NCI-H187 treated with DMSO at 0.1 percent for 48 hours (cell line): ENCODE measurements around the gene ZNF768.
"Not testable (repeated sequence)": the region's sequence is repeated elsewhere in the genome, so short reads cannot be mapped to it uniquely, and the experiment has no call there.

ENCODE experiments used
- DNase-seq: peaks from one replicate; lab custom pipeline; 2025; lab: John Stamatoyannopoulos, UW

Gene ZNF768

DNA sequence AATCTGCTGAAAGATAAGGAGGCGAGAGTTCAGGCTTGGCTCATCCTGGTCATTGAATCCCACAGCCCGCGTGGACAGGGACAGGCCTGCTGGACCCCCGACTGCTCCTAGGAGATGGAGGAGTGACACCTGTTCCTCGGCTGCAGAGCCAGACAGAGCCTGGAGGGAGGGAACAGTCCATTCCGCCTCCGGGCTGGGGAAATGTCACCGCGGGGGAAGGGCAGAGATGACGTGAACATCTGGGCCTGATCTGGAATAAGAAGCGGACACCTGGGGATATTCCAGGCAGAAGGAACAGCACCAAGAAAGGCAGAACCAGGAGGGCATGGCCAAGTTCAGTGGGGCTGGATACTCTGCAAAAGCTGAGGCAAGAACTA lies 6.8 kb upstream of the ZNF768 start:
- no peak for DNase-seq

GRCh38 chr16:30532285-30533145 lies 6.1 kb upstream of the ZNF768 start:
- DNase-seq: no peak

GRCh38 chr16:30530163-30531037 lies 4.0 kb upstream of the ZNF768 start:
- no peak for DNase-seq

DNA sequence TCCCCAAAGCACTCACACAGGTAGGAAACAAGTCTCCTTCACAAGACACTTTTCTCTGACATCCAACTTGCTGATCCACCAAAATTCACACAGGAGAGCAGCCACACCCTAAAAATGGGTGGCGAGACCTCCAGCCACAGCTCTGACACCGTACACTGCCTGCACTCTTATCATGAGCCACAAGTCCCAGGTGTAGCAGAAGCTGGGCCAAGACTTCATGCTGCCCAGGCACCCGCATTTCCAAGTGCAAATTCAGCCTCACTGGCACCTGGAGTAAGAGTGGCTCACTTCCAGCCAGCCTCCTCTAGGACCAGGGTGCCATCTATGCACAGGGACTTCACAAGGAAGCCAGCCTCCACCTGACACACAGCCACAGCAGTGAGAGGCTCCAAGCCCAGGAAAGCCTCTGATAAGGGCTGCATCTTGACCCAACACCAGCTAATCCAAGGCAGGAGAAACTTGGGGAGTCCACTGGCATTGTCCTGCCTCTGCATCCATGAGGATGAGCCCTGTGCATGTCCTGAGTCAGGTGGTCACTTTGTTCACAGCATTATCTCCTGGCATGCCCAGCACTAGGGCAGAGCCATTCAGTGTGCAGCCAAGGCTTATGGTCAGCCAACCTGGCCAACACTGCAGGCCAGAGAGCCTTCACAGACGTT lies 2.6 kb upstream of the ZNF768 start:
- DNase-seq: no peak

DNA sequence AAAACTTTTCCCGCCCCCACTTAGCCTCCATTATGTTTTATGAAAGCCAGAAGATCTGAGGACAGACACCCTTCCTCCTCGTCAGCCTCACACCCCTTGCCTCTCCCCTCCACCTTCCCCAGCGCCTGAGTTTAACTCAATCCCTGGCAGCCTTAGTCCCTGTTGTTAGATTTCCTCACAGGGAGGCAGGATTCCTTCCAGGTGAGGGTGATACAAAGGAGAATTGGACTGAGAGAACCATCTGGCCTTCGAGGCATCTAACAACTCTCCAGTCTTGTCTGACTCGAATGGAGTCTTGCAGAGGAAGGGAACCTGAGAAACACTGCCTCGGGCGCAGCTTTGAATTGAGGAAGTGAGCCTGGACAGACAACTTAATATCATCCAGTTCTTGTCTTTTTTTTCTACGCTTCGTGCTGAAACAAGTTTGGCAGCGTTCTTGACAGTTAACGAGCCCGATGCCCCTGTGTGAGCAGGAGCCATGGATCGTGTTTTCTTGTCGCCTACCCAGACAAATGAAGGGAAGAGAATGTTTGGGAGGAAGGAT lies 1.3 kb upstream of the ZNF768 start:
- DNase-seq: no peak

DNA sequence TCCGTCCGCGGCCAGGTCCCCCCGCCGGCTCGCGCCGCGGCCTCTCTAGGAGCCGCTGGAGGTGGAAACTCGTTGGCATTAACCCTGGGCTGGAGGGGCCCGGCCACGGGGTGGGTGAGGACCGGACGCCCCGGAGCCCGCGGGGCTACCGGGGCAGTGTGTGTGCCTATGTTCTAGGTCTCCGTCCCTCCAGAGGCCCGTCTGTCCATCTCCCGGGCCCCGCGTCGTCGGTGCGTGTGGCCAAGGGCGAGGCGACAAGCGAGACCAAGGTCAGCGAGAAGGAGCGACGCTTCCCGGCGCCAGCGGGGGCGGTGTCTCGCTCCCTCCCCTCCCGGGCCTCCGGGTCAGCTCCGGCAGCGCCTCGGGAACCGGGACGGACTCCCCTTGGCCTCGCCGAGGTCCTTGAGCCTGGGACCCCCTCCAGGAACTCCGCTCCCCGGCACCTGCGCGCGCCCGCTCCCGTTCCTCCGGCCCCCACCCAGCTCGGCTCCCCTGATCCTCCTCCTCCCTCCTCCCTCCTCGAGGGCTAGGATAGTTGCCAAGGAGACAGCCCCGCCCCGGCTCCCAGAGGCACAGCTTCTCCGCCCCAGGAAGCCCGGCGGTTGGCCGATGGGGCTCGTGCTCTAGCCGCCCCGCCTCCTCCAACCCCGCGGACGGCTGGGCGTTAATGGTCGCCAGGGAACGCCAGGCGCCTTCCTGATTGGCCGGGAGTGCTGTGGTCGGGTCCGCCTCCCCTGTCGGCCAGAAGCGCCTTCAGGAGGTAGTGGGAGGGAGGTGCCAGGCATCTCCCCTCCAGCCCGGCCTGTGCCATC lies 663 bp upstream of the ZNF768 start:
- peak; percentile 64 for DNase-seq

DNA sequence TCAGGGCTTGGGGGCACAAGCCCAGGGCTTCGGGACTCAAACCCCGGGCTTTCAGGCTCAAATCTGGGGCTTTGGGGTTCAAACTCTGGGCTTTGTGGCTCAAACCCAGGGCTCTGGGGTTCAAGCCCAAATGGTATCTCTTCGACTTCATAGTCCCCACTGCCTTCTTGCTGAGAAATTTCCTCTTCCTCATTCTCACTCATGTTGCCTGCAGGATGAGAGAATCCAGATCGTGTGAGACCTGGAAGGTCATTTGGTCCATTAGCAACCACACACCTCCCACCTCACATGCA lies 576 bp downstream of the ZNF768 start:
- DNase-seq: no peak

DNA sequence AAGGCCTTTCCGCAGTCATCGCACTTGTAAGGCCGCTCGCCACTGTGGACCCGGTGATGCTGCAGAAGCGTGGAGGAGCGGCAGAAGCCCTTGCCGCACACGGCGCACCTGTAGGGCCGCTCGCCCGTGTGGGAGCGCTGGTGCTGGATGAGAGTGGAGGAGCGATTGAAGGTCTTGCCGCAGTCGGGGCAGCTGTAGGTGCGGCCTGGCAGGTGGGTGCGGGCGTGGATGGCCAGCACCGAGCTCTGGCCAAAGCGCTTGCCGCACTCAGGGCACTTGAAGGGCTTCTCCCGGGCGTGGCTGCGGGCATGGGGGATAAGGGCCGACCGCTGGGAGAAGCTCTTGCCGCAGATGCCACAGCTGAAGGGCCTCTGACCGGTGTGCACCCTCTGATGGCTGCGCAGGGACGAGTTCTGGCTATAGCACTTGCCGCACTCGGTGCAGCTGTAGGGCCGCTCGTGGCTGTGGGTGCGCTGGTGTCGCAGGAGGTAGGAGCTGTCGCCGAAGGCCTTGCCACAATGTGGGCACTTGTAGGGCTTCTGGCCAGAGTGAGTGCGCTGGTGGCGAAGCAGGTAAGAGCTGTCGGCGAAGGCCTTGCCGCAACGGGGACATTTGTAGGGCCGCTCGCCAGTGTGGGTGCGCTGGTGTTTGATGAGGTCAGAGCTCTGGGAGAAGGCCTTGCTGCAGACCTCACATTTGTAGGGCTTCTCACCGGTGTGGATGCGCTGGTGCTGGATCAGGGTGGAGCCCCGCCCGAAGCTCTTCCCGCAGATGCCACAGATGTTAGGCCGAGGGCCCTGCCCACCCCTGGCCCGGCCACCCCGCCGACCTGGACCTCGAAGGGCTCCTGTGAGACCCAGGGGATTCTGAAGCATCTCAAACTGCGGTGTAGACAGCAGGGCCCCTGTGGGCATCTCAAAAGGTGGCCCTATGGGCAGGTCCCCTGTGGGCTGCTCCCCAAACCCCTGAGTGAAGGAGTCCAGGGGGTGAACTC lies 1.5 kb downstream of the ZNF768 start:
- DNase-seq: no peak

DNA sequence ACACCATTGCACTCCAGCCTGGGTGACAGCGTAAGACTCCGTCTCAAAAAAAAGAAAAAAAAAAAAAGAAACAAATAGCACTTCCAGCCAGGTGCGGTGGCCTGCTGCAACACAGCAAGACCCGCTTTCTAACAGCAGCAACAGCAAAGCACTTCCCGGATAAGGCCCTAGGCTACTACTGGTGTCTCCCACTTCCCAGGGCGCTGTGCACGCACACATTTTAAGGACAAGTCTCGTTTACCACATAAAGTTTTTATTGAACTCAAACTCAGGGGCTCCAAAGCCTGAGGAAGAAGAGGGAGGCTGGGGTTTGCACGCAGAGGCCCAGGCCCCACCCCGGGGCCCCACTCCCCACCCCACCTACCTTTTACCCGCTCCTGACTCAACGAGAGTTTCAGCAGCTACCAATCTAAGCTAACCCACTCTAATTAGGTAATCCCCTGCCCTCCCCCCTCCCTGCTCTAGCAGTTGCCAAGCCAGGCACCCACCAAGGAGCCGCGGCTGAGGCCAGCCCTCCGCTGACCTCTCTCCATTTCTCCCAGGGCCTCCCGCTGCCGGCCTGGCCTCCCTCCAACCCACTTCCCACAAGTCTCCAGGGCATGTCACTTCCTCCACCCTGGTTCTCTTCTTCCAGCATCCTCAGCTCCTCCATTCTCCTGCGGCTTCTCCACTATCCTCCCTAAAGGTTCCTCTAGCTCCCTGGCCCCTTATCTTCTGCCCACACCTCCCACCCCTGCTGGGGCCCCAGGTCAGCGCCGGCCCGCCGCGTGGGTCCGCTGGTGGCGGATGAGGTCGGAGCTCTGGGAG lies 2.4 kb downstream of the ZNF768 start:
- DNase-seq: no peak

GRCh38 chr16:30522702-30523463 lies 3.5 kb downstream of the ZNF768 start:
- DNase-seq: not testable (repeated sequence)

- no peak for DNase-seq
These were observed 4.3 kb downstream of the ZNF768 start for GRCh38 chr16:30521873-30522641.

DNA sequence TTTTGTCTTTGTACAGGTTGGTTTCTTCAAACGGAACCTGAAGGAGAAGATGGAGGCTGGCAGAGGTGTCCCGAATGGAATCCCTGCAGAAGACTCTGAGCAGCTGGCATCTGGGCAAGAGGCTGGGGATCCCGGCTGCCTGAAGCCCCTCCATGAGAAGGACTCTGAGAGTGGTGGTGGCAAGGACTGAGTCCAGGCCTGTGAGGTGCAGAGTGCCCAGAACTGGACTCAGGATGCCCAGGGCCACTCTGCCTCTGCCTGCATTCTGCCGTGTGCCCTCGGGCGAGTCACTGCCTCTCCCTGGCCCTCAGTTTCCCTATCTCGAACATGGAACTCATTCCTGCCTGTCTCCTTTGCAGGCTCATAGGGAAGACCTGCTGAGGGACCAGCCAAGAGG lies 4.9 kb downstream of the ZNF768 start:
- DNase-seq: no peak

DNA sequence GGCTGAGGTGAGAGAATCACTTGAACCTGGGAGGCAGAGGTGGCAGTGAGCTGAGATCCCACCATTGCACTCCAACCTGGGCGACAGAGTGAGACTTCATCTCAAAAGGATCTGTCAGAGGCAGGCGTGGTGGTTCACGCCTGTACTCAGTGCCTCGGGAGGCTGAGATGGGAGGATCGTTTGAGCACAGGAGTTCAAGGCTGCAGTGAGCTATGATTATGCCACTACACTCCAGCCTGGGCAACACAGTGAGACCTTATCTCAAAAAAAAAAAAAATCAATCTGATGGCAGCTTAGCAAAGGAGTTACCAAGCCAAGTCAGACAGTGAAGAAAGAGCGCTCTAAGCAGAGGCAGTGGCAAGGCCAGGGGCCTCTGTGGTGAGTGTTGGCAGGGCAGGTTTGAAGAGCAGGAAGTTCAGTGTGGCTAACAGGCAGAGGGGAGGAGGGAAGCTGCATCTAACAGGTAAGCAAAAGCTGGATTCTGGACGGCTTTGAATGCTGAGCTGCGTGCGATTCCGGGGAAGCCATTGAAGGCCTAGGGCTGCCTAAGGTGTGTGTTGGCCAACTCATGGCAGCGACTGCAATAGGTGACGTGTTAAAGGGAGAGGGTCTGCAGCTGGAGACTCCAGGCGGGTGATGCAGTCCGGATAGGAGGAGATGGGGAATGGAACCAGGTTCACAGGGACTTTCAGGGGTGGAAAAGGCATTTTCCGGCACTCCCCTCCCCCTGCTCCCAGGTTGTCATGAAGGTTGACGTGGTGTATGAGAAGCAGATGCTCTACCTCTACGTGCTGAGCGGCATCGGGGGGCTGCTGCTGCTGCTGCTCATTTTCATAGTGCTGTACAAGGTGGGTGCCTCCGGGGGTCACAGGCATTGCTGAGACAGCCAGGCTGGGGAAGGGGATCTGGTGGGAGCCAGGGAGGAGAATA lies 7.0 kb downstream of the ZNF768 start:
- no peak for DNase-seq

- DNase-seq: no peak
These were observed 7.8 kb downstream of the ZNF768 start for GRCh38 chr16:30518552-30518951.

- no peak for DNase-seq
These were observed 11.1 kb downstream of the ZNF768 start for GRCh38 chr16:30515275-30515674.

DNA sequence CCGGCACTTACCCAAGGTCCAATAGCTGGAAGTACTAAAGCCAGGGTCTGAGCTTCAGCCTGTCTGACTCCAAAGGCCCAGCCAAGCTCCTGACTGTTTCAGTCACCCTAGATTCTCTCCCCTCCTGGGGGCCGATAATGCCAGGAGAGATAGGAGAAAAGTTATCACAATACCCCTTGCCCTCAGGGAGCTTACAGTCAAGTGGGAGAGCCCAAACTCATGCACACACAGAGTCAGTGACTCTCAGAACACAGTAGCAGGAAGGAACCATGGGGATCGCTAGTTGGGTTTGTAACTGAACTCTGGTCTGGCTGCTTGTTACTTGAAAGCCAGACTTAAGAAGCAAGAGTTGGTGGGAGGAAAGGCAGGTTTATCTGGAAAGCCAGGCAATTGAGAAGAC lies 14.9 kb downstream of the ZNF768 start:
- DNase-seq: no peak

DNA sequence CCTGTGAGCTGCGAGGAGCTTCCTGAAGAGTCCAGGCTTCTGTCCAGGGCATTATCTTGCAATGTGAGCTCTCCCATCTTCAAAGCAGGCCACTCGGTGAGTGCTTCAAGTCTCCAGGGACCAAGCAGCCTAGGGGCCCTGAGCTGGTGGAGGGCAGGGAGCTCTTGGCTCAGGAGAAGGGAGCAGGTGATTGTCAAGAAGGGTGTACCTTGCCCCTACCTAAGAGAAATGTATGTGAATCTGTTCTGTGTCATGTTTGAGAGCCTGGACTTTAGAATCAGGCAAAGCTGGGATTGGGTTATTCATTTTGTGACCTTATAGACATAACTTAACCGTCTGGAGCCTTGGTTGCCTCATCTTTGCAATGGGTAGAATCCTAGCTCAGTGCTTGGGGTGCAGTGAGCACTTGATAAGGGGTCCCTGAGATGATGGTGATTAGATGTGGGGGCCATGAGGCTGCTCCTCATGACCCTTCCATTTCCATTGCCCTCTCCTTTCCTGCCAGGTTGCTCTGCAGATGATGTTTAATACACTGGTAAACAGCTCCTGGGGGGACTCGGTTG lies 15.9 kb downstream of the ZNF768 start:
- DNase-seq: no peak
